ENCODE results near the gene RRP9.

DNA sequence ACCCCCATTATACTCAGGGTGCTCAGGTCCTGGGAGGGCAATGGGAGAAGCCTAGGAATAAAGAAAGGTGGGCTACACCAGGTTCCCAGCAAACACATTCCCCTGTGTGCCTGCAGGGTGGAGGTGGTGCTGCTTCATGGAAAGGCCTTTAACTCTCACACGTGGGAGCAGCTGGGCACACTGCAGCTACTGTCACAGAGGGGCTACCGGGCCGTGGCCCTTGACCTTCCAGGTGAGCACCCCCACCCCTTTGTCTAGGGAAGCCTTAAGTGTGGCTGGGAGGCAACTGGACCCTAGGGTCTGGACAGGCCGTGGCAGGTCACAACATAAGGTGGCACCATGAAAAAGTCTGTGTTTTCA lies 36.4 kb upstream of the RRP9 start:
- TF ChIP-seq POLR2A (IDR thresholded peaks at IDR 0.05; ENCODE audit: low read length): no peak
- no peak for TF ChIP-seq GATA1 (IDR thresholded peaks at IDR 0.05; ENCODE audit: low read depth, low read length)

All from erythroblast (primary cell).